Adrenal gland (tissue), 5 donors: ENCODE data around the gene SERTAD3.

ENCODE experiments used
- POLR2A ChIP-seq, 2 donors: fragments of 450-650 bp; IDR thresholded peaks; one replicate each; pipeline ENCODE4 v1.6.1; 2017; ENCODE audit warnings: antibody characterized with exemption in 2 of 2, mild to moderate bottlenecking in 2 of 2, moderate library complexity in 1 of 2
- TF ChIP-seq, protein P1 (sequence below), 6 experiments: fragments of 450-650 bp in 4 of 6; fragments of 200-600 bp in 2 of 6; sonication (generic) in 1 of 6; IDR thresholded peaks; 1 replicate in 5 of 6; 2 replicates in 1 of 6; pipeline versions ENCODE4 v1.5.1 to v1.8.0; 2016 to 2021; ENCODE audit warnings: antibody characterized with exemption in 6 of 6, mild to moderate bottlenecking in 2 of 6, moderate library complexity in 1 of 6
- donor health status: DM: no; HTN: no; CAD: no.

GRCh38 chr19:40417643-40417981, 26.5 kb downstream of the SERTAD3 start:
- TF ChIP-seq, protein P1, sequence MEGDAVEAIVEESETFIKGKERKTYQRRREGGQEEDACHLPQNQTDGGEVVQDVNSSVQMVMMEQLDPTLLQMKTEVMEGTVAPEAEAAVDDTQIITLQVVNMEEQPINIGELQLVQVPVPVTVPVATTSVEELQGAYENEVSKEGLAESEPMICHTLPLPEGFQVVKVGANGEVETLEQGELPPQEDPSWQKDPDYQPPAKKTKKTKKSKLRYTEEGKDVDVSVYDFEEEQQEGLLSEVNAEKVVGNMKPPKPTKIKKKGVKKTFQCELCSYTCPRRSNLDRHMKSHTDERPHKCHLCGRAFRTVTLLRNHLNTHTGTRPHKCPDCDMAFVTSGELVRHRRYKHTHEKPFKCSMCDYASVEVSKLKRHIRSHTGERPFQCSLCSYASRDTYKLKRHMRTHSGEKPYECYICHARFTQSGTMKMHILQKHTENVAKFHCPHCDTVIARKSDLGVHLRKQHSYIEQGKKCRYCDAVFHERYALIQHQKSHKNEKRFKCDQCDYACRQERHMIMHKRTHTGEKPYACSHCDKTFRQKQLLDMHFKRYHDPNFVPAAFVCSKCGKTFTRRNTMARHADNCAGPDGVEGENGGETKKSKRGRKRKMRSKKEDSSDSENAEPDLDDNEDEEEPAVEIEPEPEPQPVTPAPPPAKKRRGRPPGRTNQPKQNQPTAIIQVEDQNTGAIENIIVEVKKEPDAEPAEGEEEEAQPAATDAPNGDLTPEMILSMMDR (IDR thresholded peaks at IDR 0.05): no peak
- no peak for TF ChIP-seq POLR2A (IDR thresholded peaks at IDR 0.05)
